ENCODE data around the gene MGAT1.
"Not testable (repeated sequence)": the region's sequence is repeated elsewhere in the genome, so short reads cannot be mapped to it uniquely, and the experiment has no call there.

The MGAT1 gene

DNA sequence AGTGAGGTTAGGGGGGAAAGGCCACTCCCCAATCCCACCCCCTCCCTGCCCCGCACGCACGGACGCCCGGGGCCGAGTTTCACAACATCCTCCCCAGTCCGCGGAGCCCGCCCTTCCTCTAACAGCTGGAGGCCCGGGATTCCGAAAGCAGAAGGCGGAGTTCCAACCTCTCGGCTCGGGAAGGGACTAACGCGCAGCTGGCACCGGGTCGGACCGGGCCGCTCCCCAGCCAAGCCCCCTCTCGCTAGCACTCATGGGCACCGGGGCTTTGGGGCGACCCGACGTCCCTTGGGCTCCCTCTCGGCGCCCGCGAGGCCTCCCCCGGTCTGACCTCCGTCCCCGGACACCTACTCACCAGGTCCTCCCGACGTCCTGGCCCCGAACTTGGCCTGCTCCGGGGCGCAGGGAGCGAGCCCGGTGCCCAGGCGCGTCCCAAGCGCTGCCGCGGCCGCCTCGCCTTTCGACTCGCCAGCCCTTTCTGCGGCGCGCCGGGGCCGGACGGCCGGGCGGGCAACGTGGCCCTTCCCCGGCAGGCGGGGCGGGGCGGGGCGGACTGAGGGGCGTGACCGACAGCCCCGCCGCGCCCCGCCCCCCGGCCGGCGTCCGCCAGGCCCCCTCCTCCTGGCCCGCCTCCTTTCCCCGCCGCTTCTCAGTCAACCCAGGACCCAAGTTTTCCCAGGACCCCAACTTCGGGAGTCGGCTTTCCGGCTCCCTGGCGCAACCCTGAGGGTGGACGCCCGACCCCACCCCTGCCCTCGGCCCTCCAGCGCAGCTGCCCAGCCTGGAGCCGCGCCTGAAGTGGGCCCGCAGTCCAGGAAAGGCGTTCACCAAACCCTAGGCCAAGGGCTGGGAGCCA is at the start of gene MGAT1:
Gene MGAT1, minus strand, starts transcription at position 482 of the 856 bp plus-strand sequence. CDS start 9,835 bp downstream, outside the sequence.
- DNase-seq = peak; percentile 37

DNA sequence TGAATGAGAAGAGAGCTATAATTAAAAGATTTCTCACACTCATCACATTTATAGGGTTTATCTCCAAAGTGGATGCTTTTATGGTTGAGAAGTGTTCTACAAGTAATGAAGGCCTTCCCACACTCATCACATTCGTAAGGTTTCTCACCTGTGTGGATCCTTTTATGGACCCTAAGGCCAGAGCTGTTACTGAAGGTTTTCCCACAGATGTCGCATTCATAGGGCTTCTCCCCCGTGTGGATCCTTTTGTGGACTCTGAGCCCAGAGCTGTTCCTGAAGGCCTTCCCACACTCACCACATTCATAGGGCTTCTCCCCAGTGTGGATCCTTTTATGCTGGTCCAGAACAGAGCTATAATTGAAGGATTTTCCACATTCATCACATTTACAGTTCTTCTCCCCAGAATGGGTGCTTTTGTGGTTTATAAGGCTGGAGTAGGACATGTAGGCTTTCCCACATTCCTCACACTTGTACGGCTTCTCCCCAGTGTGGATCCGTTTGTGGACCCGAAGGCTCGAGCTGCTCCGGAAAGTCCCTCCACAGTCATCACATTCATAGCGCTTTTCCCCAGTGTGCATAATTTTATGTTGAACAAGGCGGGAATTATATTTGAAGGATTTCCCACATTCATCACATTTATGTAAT is 48.0 kb upstream of the MGAT1 start:
- no peak for DNase-seq

DNA sequence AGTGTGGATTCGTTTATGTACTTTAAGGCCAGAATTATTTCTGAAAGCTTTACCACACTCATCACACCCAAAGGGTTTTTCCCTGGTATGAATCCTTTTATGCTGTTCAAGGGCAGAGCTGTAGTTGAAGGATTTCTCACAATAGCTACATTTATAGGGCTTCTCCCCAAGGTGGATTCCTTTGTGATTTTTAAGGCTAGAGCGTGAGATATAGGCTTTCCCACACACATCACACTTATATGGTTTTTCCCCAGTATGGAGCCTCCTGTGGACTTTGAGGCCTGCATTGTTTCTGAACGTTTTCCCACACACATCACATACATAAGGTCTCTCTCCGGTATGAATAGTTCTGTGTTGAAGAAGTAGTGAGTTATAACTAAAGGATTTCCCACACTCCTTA is 47.2 kb upstream of the MGAT1 start:
- DNase-seq = no peak

DNA sequence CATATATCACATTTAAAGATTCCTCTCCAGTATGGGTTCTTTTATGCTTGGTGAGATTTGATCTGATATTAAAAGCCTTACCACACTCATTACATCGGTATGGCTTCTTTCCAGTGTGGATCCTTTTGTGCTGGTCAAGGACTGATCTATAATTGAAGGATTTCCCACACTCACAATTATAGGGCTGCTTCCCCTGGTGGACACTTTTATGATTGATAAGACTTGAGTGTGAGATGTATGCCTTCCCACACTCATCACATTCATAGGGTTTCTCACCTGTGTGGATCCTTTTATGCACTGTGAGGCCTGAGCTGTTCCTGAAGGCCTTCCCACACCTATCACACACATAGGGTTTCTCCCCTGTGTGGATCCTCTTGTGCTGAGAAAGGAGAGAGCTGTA is 46.3 kb upstream of the MGAT1 start:
- no peak for DNase-seq

DNA sequence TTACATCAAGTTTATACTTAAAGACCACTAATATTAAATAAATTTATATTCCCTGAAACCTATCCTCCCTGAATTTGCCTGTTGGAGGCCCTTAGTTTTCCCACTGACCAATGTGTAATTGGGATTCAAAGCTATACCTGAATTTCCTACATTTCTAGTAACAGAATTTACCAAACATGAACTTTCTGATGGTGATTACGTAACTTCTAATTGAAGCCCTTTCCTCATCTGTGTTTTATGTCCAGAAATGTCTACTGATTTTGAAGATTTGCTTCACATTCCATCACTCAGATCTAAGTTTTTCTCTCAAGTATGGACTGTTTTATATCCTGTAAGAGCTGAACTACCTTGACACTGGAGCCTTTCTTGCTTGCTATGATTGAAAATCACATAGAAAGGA is 45.7 kb upstream of the MGAT1 start:
- DNase-seq = no peak

DNA sequence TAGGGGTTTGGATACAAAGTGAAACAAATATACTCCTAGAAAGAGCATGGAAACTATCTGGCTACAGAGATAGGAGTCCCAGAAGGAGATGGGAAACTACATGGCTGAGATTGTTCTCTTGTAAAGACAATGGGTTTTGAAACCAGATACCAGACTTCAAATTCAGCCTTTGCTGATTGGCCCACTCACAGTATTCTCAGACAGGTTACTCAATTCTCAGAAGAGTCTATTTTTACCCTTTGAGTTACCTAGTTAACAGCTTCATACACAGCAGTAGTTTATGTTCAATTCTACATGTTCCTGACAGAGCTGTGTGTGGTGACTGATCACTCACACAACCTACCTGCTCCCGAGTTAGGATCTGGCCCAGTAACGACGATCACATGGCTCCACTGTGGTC is 44.4 kb upstream of the MGAT1 start:
- no peak for DNase-seq

DNA sequence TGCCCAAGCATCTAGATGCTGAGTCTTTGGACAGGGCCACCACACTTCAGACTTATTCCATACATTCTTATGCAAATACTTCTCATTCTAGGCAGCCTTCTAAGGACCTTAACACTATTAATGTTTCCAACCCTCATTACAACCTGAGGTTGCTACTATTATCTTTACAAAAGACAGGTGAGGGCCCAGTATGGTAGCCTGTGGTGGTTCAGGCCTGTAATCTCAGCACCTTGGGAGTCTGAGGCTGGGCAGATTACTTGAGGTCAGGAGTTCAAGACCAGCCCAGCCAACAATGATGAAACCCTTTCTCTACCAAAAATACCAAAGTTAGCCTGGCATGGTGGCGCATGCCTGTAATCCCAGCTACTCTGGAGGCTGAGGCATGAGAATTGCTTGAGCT is 42.3 kb upstream of the MGAT1 start:
- DNase-seq = no peak

DNA sequence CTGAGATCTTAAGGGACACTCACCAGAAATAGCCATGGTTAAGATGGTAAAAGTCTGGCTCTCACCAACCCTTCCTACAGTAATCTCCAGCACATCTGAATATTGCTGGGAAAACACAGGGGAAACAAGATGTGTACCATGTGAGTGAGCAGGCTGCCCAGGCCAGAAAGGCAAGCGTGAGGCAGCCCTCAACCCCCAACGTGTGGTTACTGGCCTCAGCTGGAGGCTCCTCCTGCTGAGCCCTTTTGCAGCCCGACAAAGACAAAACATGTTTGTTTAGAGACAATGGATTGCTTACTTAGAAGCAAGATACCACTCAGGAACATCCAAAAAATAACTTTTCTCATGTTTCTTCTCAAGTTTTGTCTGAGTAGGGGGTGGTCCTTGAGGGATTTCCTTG is 41.8 kb upstream of the MGAT1 start:
- DNase-seq = no peak

DNA sequence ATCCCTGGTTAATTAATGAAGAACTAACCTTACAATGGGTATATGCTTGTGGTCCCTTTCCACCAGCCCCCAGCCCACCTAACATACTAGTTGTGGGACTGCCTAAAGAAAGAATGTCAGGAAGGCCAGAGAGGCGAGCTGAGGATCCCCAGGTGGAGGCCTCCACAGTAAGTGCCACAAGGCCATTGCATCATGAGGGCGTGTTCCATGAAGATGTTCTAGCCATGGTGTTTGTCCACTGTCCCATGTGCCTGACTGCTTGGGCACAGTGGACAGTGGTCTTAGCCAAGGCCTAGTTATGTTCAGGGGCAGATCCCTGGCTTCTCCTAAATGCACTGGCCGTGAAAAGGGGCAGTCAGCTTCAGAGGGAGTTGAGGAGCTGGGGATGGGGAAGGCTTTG is 37.3 kb upstream of the MGAT1 start:
- DNase-seq = no peak

DNA sequence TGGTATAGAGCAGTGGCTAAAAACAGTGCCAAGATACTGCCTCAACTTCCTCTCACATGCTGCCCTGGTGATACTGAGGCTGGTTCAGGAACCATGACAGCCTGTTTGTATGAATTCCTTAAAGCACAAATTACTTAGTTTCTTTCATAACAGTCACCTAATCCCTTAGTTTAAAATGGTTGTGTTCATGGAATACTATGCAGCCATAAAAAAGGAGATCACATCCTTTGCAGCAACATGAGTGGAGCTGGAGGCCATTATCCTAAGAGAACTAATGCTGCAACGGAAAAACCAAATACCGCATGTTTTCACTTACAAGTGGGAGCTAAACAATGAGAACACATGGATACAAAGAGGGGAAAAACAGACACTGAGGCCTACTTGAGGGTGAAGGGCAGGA is 36.6 kb upstream of the MGAT1 start:
- DNase-seq = no peak

DNA sequence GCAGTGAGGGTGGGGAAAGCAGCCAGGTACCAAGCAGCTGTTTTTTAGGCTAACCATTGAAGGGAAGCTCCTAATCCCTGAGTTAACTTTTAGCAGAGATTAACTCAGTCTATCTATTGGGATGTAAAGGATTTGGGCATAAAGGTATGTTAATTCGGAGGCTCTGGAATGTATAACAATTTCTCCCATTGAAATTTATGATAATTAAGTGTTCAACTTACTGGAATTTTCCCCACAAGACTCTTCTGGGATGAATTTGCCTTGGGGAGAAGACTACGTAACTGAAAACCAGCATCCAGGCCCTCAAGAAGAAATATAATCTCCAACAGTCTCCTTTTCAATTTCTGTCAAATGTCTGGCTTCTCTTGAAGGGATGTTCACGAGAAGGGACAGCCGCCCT is 34.9 kb upstream of the MGAT1 start:
- no peak for DNase-seq

DNA sequence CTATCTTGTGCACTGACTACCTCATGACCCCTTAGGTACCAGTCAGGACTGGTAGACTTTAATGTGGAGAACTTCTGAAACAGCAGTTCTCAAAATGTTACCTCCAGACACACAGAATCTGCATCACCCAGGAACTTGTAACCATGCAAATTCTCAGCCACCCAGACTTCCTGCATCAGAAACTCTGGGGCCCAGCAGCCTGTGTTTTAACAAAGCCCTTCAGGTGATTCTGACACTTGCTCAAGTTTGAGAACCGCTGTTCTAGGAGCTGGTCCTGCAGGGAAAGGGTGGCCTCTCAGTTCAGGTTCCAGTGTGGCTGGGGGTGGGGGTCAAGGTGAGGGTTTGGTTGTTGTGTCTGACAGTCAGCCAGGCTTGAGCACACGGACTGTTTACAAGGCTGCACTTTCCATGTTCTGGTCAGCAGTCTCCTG is 30.0 kb upstream of the MGAT1 start:
- DNase-seq = no peak

DNA sequence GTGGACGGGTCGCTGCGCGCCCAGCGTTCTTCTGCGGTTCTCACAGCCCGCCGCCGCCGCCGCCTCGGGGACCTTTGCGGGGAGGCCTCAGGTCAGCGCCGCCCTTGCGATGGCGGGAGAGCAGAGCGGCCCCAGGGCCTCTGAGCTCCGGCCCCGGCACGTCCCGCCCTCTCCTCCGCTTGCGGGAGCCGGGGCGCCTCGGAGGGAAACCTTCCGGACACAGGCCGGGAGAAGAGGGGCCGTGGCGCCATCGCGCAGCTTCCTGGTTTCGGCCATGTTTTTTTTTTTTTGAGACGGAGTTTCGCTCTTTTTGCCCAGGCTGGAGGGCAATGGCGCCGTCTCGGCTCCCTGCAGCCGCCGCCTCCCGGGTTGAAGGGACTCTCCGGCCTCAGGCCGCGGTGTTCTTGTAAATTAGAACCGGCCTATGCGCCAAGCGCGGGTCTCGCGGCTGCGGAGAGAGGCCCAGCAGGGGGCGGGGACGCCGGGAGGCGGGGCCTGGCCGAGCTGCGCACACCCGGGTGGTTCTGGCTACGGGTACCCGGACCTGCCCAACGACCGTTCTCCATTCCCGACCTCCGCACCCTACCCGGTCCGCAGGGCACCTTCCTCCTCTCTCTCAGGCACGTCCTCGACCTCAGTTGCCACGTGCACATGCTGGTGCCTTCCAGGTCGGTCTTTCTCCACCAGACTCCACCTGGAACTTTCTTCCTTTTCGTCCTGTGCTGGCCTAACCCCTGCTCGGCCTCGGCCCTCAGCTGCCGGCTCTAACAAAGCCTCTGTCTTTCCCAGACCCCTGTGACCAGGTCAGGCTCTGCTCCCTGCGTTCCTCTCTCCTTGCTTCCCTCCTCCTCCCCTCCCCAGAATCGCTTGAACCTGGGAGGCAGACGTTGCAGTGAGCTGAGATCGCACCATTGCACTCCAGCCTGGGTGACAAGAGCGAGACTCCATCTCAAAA is 28.8 kb upstream of the MGAT1 start:
- no peak for DNase-seq

DNA sequence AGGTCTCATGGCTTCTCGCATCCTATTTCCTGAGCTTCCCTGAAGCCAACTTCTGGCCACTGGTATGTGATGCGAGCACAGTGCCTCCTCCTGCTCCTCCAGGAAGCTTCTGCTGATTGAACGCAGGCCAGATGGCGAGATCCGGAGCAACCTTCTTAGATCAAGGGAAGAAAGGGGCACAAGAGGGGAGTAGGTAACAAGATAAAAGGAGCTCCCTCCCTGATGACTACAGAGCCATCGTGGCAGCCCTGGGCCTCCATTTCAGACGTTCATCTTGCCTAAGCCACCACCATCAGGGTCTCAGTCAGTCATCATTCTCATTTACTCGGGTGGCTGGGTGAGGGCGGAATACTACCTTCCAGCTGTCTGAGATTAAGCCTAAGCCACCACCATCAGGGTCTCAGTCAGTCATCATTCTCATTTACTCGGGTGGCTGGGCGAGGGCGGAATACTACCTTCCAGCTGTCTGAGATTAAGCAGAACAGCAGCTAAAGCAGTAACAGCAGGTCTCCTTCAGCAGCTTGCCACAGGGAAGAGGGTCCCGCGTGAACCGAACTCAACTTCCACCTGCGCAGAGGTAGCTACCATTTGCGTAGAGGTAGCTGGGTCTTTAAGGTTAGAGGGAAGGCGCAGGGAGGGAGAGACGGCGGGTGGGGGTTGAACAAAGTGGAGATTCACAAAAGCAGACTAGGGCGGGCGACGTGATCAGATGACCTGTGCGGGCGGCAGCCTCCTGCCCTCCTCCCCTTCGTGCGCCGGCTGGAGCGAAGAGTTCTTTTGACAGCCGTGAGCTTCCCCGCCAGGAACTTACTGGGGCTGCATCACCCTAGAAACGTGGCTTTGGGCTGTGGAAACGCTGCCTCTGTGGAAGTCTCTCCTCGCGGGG is 27.9 kb upstream of the MGAT1 start:
- DNase-seq = no peak

DNA sequence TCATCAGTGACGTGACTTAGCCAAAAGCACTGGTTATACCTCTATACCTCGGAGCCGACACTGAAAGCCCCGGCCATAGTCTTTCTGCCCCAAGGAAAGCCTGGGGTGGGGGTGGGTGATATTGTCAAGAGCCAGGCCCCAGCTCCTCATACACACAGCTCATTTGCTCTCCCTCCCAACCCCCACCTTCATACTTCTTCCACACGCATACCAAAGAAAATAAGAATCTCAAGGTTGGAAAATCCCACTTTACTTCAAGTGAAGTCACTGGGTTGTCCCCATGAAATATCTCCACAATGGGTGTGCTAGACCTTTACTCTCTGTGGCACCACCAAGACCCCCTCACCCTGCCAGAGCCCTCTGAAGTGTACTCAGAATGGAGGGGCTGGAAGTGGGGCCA is 27.1 kb upstream of the MGAT1 start:
- DNase-seq = no peak

DNA sequence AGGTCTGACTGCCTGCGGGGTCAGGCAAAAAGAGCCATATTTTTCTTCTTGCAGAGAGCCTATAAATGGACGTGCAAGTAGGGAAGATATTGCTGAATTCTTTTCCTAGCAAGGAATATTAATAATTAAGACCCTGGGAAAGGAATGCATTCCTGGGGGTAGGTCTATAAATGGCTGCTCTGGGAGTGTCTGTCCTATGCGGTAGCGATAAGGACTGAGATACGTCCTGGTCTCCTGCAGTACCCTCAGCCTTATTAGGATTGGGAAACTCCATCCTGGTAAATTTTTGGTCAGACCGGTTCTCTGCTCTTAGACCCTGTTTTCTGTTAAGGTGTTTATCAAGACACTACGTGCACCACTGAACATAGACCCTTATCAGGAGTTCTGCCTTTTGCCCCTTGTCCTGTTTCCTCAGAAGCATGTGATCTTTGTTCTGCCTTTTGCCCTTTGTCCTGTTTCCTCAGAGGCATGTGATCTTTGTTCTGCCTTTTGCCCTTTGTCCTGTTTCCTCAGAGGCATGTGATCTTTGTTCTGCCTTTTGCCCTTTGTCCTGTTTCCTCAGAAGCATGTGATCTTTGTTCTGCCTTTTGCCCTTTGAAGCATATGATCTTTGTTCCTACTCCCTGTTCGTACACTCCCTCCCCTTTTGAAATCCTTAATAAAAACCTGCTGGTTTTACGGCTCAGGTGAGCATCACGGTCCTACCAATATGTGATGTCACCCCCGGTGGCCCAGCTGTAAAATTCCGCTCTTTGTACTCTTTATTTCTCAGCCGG is 26.3 kb upstream of the MGAT1 start:
- not testable (repeated sequence) for DNase-seq

DNA sequence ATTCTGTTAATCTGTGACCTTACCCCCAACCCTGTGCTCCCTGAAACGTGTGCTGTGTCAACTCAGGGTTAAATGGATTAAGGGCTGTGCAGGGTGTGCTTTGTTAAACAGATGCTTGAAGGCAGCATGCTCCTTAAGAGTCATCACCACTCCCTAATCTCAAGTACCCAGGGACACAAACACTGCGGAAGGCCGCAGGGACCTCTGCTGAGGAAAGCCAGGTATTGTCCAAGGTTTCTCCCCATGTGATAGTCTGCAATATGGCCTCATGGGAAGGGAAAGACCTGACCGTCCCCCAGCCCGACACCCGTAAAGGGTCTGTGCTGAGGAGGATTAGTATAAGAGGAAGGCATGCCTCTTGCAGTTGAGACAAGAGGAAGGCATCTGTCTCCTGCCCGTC is 24.8 kb upstream of the MGAT1 start:
- not testable (repeated sequence) for DNase-seq

DNA sequence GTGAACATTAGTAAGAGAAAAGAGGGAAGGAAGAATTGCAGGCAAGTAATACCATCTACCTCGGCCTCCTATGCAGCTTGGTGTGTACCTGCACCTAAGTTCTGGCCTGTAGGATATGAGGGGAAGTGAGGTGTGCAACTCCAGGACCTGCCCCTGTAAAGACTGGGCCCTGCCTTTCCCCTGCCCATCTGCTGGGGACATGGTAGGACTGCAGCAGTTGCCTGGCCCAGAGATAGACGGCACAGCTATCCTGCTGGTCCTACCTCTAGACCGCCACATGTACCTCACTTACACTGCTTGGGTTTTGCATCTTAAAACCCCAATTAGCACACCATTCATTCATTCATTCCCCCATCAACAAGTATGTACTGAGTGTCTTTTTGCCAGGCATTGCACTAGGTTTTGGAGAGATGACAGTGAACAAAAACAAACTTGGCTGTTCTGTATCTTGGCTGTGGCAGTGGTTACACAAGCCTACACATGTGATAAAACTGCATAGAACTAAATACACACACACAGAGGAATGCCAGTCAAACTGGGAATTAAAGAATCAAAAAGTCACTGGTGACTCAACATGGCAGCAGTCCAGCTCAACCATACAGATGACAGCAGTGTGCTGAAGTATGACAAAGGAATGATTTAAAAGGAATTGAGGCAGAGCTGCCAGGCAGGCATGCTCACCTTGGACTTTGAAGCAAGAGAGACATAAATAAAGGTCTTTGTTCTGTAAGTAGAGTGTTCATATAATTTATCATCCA is 23.3 kb upstream of the MGAT1 start:
- no peak for DNase-seq

DNA sequence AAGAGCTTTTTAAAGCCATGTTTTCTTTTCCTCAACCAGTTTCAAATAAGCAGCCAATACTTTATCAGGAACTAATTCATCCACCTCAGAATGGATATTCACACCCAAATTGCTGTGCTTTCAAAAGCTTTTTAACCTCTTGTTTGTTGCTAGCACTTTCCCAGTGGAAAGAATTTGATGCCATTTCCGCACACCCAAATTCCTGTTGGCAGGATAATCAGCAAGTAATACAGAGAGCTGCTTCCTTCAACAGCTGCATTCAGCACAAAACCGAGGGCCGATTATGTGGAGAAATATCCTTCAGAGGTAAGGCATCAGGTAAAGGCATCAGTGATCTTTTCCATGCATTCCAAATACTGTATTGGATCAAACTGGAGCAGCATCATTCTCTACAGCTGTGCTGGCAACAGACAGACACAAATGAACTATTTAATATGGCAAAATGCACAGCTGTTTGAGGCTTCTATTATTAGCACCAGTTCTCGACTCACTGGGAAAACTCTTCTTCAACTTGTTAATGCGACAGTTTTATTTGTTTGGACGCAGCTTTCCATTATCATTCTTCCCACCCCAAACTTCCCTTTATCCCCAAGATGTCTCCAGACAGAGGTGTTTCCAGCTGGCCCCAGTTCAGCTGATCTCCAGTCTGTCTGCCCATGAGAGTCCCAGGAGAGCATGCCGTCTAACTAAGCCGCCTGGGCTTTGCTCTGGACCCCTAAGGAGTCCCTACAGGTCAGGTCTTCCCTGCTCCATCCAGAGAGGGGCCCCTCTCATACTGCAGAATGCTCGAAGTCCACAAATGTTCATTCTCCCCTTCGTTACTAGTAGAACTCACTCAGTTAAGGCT is 22.2 kb upstream of the MGAT1 start:
- no peak for DNase-seq

Data from DMS 273 treated with DMSO at 0.1 percent for 48 hours (cell line).